ENCODE measurements around the gene FBXW11. TPM values are rescaled to one million over a fixed set of nuclear protein-coding genes. Genes with fewer than 3 reads are reported as not detected.
A peak's percentile ranks its signal among the peaks of the same experiment; 100 is the strongest.

Gene FBXW11
- total RNA-seq, 1 experiment from 2014 or later = 52.0 TPM

GRCh38 chr5:171847026-171847425 is 159.4 kb downstream of the FBXW11 start (continued):
- TF ChIP-seq MAX (IDR thresholded peaks at IDR 0.05) = no peak

- H3K27me3 ChIP-seq (ENCODE audit: insufficient read depth, low read length) = no peaks in the 10 kb centered on the region
- no peak overlapping the region for H3K4me2 ChIP-seq (ENCODE audit: low read length)
- no peaks in the 10 kb centered on the region for H3K9me2 ChIP-seq (ENCODE audit: insufficient read depth)
- no peak overlapping the region for H3K27ac ChIP-seq (ENCODE audit: low read depth, low read length)
- RAD21 ChIA-PET (ENCODE audit: low non-redundant PET in 1 of 2, low total read pairs in 2 of 2, uncharacterized antibody in 2 of 2, unreplicated experiment in 2 of 2) = no interaction called here
- no peaks in the 10 kb centered on the region for H3K9me3 ChIP-seq (ENCODE audit: control insufficient read depth in 1 of 2, insufficient read depth in 1 of 2, low read depth in 1 of 2, low read length in 2 of 2)
- CTCF ChIA-PET = interaction anchor here (1.8 kb wide), 1 partner anchor 216 kb away, joined by 6 read pairs; no protein-coding TSS in a partner anchor
- POLR2A ChIA-PET = no interaction called here
- no peaks in the 10 kb centered on the region for H4K20me1 ChIP-seq (ENCODE audit: insufficient read depth)
- DNase-seq (ENCODE audit: low read depth, low spot score) (no peak), ATAC-seq (peak; percentile 35)
- H3K4me3 ChIP-seq (replicated peaks in 1 of 2; ENCODE audit: low read depth in 1 of 2, low read length in 2 of 2) = no peak overlapping the region
- no peaks in the 10 kb centered on the region for H3K79me2 ChIP-seq (ENCODE audit: insufficient read depth, low read length)
- H2AFZ ChIP-seq (ENCODE audit: low read depth, low read length, poor library complexity, severe bottlenecking) = no peak overlapping the region
- no peak overlapping the region for H3K9ac ChIP-seq (ENCODE audit: low read length)
- intact Hi-C loops (cut with micrococcal nuclease) = no loop called here
- TF ChIP-seq POLR2A (IDR thresholded peaks at IDR 0.05; ENCODE audit: borderline replicate concordance, extremely low read depth, insufficient read depth, insufficient read length) = no peak
- peaks cover 3 to 4% of the 10 kb centered on the region in 2 experiments; a peak in 2 of 4 replicates for H3K4me1 ChIP-seq (ENCODE audit: control insufficient read depth in 1 of 2, insufficient read depth in 2 of 2, low read length in 2 of 2)
- no TSS peak for BruUV-seq (replicated peaks)
- H3K36me3 ChIP-seq (ENCODE audit: control insufficient read depth in 1 of 2, insufficient read depth in 2 of 2, low read length in 2 of 2) = no peaks in the 10 kb centered on the region
Observed at GRCh38 chr5:171846323-171846722, 160.1 kb downstream of the FBXW11 start.

GRCh38 chr5:171845857-171846256 is 160.6 kb downstream of the FBXW11 start:
- Histone ChIP-seq H3K27ac (ENCODE audit: low read depth, low read length) (no peak overlapping the region), H3K4me3 (replicated peaks in 1 of 2; ENCODE audit: low read depth in 1 of 2, low read length in 2 of 2) (no peak overlapping the region), H4K20me1 (ENCODE audit: insufficient read depth) (no peaks in the 10 kb centered on the region), H3K36me3 (ENCODE audit: control insufficient read depth in 1 of 2, insufficient read depth in 2 of 2, low read length in 2 of 2) (no peaks in the 10 kb centered on the region), H3K9me3 (ENCODE audit: control insufficient read depth in 1 of 2, insufficient read depth in 1 of 2, low read depth in 1 of 2, low read length in 2 of 2) (no peaks in the 10 kb centered on the region), H3K79me2 (ENCODE audit: insufficient read depth, low read length) (no peaks in the 10 kb centered on the region), H3K9ac (ENCODE audit: low read length) (no peak overlapping the region), H2AFZ (ENCODE audit: low read depth, low read length, poor library complexity, severe bottlenecking) (no peak overlapping the region), H3K27me3 (ENCODE audit: insufficient read depth, low read length) (no peaks in the 10 kb centered on the region), H3K9me2 (ENCODE audit: insufficient read depth) (no peaks in the 10 kb centered on the region), H3K4me1 (ENCODE audit: control insufficient read depth in 1 of 2, insufficient read depth in 2 of 2, low read length in 2 of 2) (peaks cover 3 to 4% of the 10 kb centered on the region in 2 experiments; a peak in 2 of 4 replicates), H3K4me2 (ENCODE audit: low read length) (no peak overlapping the region)
- ChIA-PET RAD21 (ENCODE audit: low non-redundant PET in 1 of 2, low total read pairs in 2 of 2, uncharacterized antibody in 2 of 2, unreplicated experiment in 2 of 2) (no interaction called here), POLR2A (no interaction called here), CTCF (interaction anchor here (1.8 kb wide), 1 partner anchor 216 kb away, joined by 6 read pairs; no protein-coding TSS in a partner anchor)
- no peak for DNase-seq (ENCODE audit: low read depth, low spot score)
- BruUV-seq (replicated peaks) = no TSS peak
- ATAC-seq = peak; percentile 19; the same call in 1 of the 2 replicates
- intact Hi-C loops (cut with micrococcal nuclease) = no loop called here
- TF ChIP-seq POLR2A (IDR thresholded peaks at IDR 0.05; ENCODE audit: borderline replicate concordance, extremely low read depth, insufficient read depth, insufficient read length) (no peak), YY1 (IDR thresholded peaks at IDR 0.05; ENCODE audit: extremely low read depth, insufficient replicate concordance, low read depth, low read length) (no peak), MAX (IDR thresholded peaks at IDR 0.05) (no peak), RAD21 (IDR thresholded peaks at IDR 0.05; ENCODE audit: low read depth) (peak; percentile 56), ZBTB33 (IDR thresholded peaks at IDR 0.05; ENCODE audit: extremely low read depth, insufficient replicate concordance, low read length) (no peak), ATF3 (IDR thresholded peaks at IDR 0.05) (no peak), CBX3 (IDR thresholded peaks at IDR 0.05; ENCODE audit: low read depth) (no peak)
